Neural cell (in vitro differentiated cells): ENCODE results near the gene TGM1.

Experiments used
- EP300 ChIP-seq: fragments of 450-650 bp; conservative IDR thresholded peaks from 2 replicates; pipeline ENCODE4 v1.6.1; 2014; ENCODE audit warnings: antibody characterized with exemption, mild to moderate bottlenecking, moderate library complexity; ENCODE audit not compliant: poor library complexity, severe bottlenecking
- EZH2 ChIP-seq: fragments of 200-600, 300-800 bp; shearing (Covaris generic), sonication (generic); IDR thresholded peaks from 2 replicates; pipeline ENCODE4 v1.6.1; 2014; ENCODE audit warnings: antibody characterized with exemption, low read length, borderline replicate concordance, mild to moderate bottlenecking; ENCODE audit not compliant: insufficient read depth, poor library complexity, severe bottlenecking
- RAD21 ChIP-seq: fragments of 450-650 bp; conservative IDR thresholded peaks from 2 replicates; pipeline ENCODE4 v1.6.1; 2014; ENCODE audit warnings: antibody characterized with exemption, mild to moderate bottlenecking, moderate library complexity
- REST ChIP-seq: IDR thresholded peaks from 2 replicates; pipeline ENCODE4 v1.6.1; 2012; ENCODE audit warnings: borderline replicate concordance
- TF ChIP-seq, protein P1 (sequence below): fragments of 450-650 bp; IDR thresholded peaks from 2 replicates; pipeline ENCODE4 v1.5.1; 2014; ENCODE audit warnings: antibody characterized with exemption, mild to moderate bottlenecking, moderate library complexity; ENCODE audit not compliant: poor library complexity, severe bottlenecking

DNA sequence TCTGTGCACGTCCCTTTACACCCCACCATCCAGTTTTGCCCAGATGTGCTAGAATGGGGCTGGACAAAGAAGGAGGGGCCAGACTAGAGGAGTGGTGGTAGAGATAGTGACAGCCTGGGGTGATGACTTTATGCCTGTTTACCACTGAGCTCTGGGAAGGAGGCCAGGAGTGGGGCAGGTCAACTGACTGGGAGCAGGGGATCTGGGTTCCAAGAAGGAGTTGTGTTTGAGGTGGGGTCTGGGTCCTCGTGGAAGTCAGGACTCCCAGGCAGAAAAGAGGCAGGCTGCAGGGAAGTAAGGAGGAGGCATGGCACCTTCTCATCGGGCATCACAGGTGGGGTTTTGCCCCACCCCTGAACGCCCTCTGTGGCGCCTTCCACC, 47.3 kb upstream of the TGM1 start:
- TF ChIP-seq, protein P1, sequence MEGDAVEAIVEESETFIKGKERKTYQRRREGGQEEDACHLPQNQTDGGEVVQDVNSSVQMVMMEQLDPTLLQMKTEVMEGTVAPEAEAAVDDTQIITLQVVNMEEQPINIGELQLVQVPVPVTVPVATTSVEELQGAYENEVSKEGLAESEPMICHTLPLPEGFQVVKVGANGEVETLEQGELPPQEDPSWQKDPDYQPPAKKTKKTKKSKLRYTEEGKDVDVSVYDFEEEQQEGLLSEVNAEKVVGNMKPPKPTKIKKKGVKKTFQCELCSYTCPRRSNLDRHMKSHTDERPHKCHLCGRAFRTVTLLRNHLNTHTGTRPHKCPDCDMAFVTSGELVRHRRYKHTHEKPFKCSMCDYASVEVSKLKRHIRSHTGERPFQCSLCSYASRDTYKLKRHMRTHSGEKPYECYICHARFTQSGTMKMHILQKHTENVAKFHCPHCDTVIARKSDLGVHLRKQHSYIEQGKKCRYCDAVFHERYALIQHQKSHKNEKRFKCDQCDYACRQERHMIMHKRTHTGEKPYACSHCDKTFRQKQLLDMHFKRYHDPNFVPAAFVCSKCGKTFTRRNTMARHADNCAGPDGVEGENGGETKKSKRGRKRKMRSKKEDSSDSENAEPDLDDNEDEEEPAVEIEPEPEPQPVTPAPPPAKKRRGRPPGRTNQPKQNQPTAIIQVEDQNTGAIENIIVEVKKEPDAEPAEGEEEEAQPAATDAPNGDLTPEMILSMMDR: no peak
- TF ChIP-seq RAD21 (no peak), EZH2 (no peak), REST (no peak), EP300 (no peak)
